ENCODE results near the gene POLR3H. TPM values are rescaled to one million over a fixed set of nuclear protein-coding genes. Genes with fewer than 3 reads are reported as not detected.

Gene POLR3H
- total and polyA plus RNA-seq, 2 donors (not counting 1 experiment from before 2014, with no cell fraction given), result 12.4 to 32.1 TPM

- Histone ChIP-seq H3K9ac (ENCODE audit: low read length) (peak overlapping the region; percentile 46), H3K27ac (ENCODE audit: low read length in 2 of 2) (peak overlapping the region; percentile 82 to 86), H4K20me1 (ENCODE audit: control insufficient read depth, insufficient read depth, low read length, poor library complexity, severe bottlenecking) (peaks cover 18% of the 10 kb centered on the region), H3K4me2 (replicated peaks; ENCODE audit: low read depth, low read length, poor library complexity, severe bottlenecking) (peak overlapping the region; percentile 75), H3K9me3 (ENCODE audit: control extremely low read depth in 1 of 3, control insufficient read depth in 2 of 3, insufficient read depth in 1 of 3, low read length in 2 of 3) (peaks cover 0 to 10% (median 0%) of the 10 kb centered on the region in 3 donors), H3K27me3 (replicated peaks in 1 of 4; ENCODE audit: control extremely low read depth in 1 of 4, control insufficient read depth in 3 of 4, insufficient read depth in 4 of 4, low read length in 3 of 4) (no peaks in the 10 kb centered on the region), H2AFZ (ENCODE audit: insufficient read depth, low read depth, low read length, poor library complexity, severe bottlenecking) (no peak overlapping the region), H3K4me1 (ENCODE audit: control insufficient read depth in 2 of 2, insufficient read depth in 2 of 2, low read length in 2 of 2) (peaks cover 74 to 84% of the 10 kb centered on the region in 2 donors), H3K4me3 (ENCODE audit: control extremely low read depth in 1 of 5, extremely low read depth in 1 of 5, insufficient read depth in 1 of 5, low read depth in 2 of 5, low read length in 4 of 5) (peak overlapping the region in 4 of 5 experiments; percentile 10 to 25 (median 20)), H3K79me2 (ENCODE audit: control insufficient read depth, insufficient read depth, low read length) (peaks cover 90% of the 10 kb centered on the region), H3K36me3 (replicated peaks in 1 of 2; ENCODE audit: control extremely low read depth in 1 of 2, control insufficient read depth in 1 of 2, extremely low read depth in 1 of 2, insufficient read depth in 2 of 2, low read length in 1 of 2) (peaks cover 3 to 10% of the 10 kb centered on the region in 2 experiments)
- ChIA-PET POLR2A (interaction anchor here (0.6 to 4.5 kb wide), 11 partner anchors 9 to 890 kb away, joined by 3 to 60 read pairs (median 4); partner anchors contain the start of genes ACO2, PHF5A, PMM1 and TOB2), CTCF (interaction anchor here (0.5 to 4.2 kb wide), 15 partner anchors 10 to 75 kb away, joined by 3 to 32 read pairs (median 7); partner anchors contain the start of genes ACO2 and PHF5A)
- intact Hi-C loops (cut with micrococcal nuclease), result loop anchor here (1.0 to 2.0 kb wide), 3 partner anchors 9 to 30 kb away; partner anchors contain the start of gene ACO2
- Mint-ChIP-seq H3K27me3 (no peaks in the 10 kb centered on the region), H3K4me3 (peak overlapping the region; percentile 76), H3K27ac (peak overlapping the region; percentile 95), H3K4me1 (peaks cover 78% of the 10 kb centered on the region), H3K9me3 (ENCODE audit: insufficient read depth) (no peaks in the 10 kb centered on the region)
- DNase-seq (peak; percentile 75), ATAC-seq (ENCODE audit: low read depth) (peak; percentile 84)
- no CpG with 5 or more reads among the region's 2 CpGs for whole genome bisulfite sequencing (ENCODE audit: insufficient coverage)
- no peak for TF ChIP-seq CTCF (IDR thresholded peaks at IDR 0.05)
- no peak for TF ChIP-seq EZH2 (IDR thresholded peaks at IDR 0.05; ENCODE audit: borderline replicate concordance, insufficient read depth, low read depth, low read length, poor library complexity, severe bottlenecking)
Measured at GRCh38 chr22:41478473-41478872, 65.8 kb downstream of the POLR3H start.

Other genes starting within 250 kb of the POLR3H start
- gene ZC3H7B, start 242.9 kb downstream of the POLR3H start, total RNA-seq, result 41.9 and 42.2 TPM in 2 replicates
- gene ZC3H7B, start 242.9 kb downstream of the POLR3H start, polyA plus RNA-seq, result 29.8 and 32.8 TPM in 2 replicates
- 5.5 and 6.8 TPM in 2 replicates for gene TEF, start 162.5 kb downstream of the POLR3H start, total RNA-seq
- gene TEF, start 162.5 kb downstream of the POLR3H start, polyA plus RNA-seq, result 1.6 and 5.0 TPM in 2 replicates
- 51.5 and 56.0 TPM in 2 replicates for gene TOB2, start 97.7 kb downstream of the POLR3H start, total RNA-seq
- 26.2 and 40.4 TPM in 2 replicates for gene TOB2, start 97.7 kb downstream of the POLR3H start, polyA plus RNA-seq
- gene PHF5A, start 75.8 kb downstream of the POLR3H start, total RNA-seq, result 31.6 and 34.5 TPM in 2 replicates
- 29.4 and 62.1 TPM in 2 replicates for gene PHF5A, start 75.8 kb downstream of the POLR3H start, polyA plus RNA-seq
- gene ACO2, start 75.4 kb downstream of the POLR3H start, total RNA-seq, result 91.7 and 104 TPM in 2 replicates
- gene ACO2, start 75.4 kb downstream of the POLR3H start, polyA plus RNA-seq, result 91.5 and 91.7 TPM in 2 replicates
- not detected in 2 replicates for gene CSDC2, start 16.5 kb upstream of the POLR3H start, total RNA-seq
- gene CSDC2, start 16.5 kb upstream of the POLR3H start, polyA plus RNA-seq, result not detected in 2 replicates
- 22.1 and 23.3 TPM in 2 replicates for gene PMM1, start 45.4 kb upstream of the POLR3H start, total RNA-seq
- gene PMM1, start 45.4 kb upstream of the POLR3H start, polyA plus RNA-seq, result 24.8 and 36.0 TPM in 2 replicates
- 25.5 and 26.3 TPM in 2 replicates for gene DESI1, start 76.6 kb upstream of the POLR3H start, total RNA-seq
- gene DESI1, start 76.6 kb upstream of the POLR3H start, polyA plus RNA-seq, result 15.2 and 17.3 TPM in 2 replicates
- 176 and 180 TPM in 2 replicates for gene XRCC6, start 76.8 kb upstream of the POLR3H start, total RNA-seq
- gene XRCC6, start 76.8 kb upstream of the POLR3H start, polyA plus RNA-seq, result 55.4 and 58.2 TPM in 2 replicates
- gene SNU13, start 144.4 kb upstream of the POLR3H start, total RNA-seq, result 108 and 114 TPM in 2 replicates
- gene SNU13, start 144.4 kb upstream of the POLR3H start, polyA plus RNA-seq, result 99.0 and 119 TPM in 2 replicates
- 50.1 and 59.3 TPM in 2 replicates for gene MEI1, start 155.0 kb upstream of the POLR3H start, total RNA-seq
- 40.3 and 64.8 TPM in 2 replicates for gene MEI1, start 155.0 kb upstream of the POLR3H start, polyA plus RNA-seq

Data from B cell (primary cell).